MM.1S (cell line): ENCODE measurements around the gene MED7.

Experiments
- DNase-seq: peaks from one replicate; pipeline ENCODE4 v3.0.0-alpha.2; 2015
- H2AFZ ChIP-seq: fragments of 300-600 bp; sonication (generic); 2 replicates; pipeline ENCODE4 v1.6.0; 2016; ENCODE audit warnings: antibody characterized with exemption, low read length
- H3F3A ChIP-seq: fragments of 300-600 bp; sonication (generic); 2 replicates; pipeline ENCODE4 v1.6.1; 2016; ENCODE audit warnings: mild to moderate bottlenecking, antibody characterized with exemption, low read length, moderate library complexity, mixed read lengths; ENCODE audit not compliant: insufficient read depth
- H3K27ac ChIP-seq: fragments of 300-600 bp; sonication (generic); 2 replicates; pipeline ENCODE4 v1.5.1; 2016; ENCODE audit warnings: mild to moderate bottlenecking, low read length
- H3K27me3 ChIP-seq: fragments of 300-600 bp; sonication (generic); replicated peaks from 2 replicates; pipeline ENCODE4 v1.6.0; 2016; ENCODE audit warnings: low read length; ENCODE audit not compliant: insufficient read depth
- H3K36me3 ChIP-seq: fragments of 300-600 bp; sonication (generic); replicated peaks from 2 replicates; pipeline ENCODE4 v1.6.1; 2016; ENCODE audit warnings: mild to moderate bottlenecking, low read length, mixed read lengths; ENCODE audit not compliant: insufficient read depth
- H3K4me1 ChIP-seq: fragments of 300-600 bp; sonication (generic); 2 replicates; pipeline ENCODE4 v1.6.1; 2016; ENCODE audit warnings: low read length, mixed read lengths
- H3K4me2 ChIP-seq: fragments of 300-600 bp; sonication (generic); 2 replicates; pipeline ENCODE4 v1.6.0; 2016; ENCODE audit warnings: low read depth, low read length
- H3K4me3 ChIP-seq: fragments of 300-600 bp; sonication (generic); 2 replicates; pipeline ENCODE4 v1.5.1; 2016; ENCODE audit warnings: low read length, mixed read lengths
- H3K79me2 ChIP-seq: fragments of 300-600 bp; sonication (generic); 2 replicates; pipeline ENCODE4 v1.6.1; 2016; ENCODE audit warnings: mixed run types, low read length, mixed read lengths
- H3K9ac ChIP-seq: fragments of 300-600 bp; sonication (generic); 2 replicates; pipeline ENCODE4 v1.6.1; 2016; ENCODE audit warnings: low read length, mixed read lengths
- H3K9me2 ChIP-seq: fragments of 300-600 bp; sonication (generic); replicated peaks from 2 replicates; pipeline ENCODE4 v1.6.1; 2016; ENCODE audit warnings: mild to moderate bottlenecking, low read length, mixed read lengths; ENCODE audit not compliant: insufficient read depth
- H3K9me3 ChIP-seq: fragments of 300-600 bp; sonication (generic); replicated peaks from 2 replicates; pipeline ENCODE4 v1.6.1; 2016; ENCODE audit warnings: mild to moderate bottlenecking, low read length, mixed read lengths; ENCODE audit not compliant: insufficient read depth
- H4K20me1 ChIP-seq: fragments of 300-600 bp; sonication (generic); 2 replicates; pipeline ENCODE4 v1.6.1; 2016; ENCODE audit warnings: mild to moderate bottlenecking, low read length, moderate library complexity, mixed read lengths; ENCODE audit not compliant: insufficient read depth
- EZH2 ChIP-seq: fragments of 300-600 bp; sonication (generic); optimal IDR thresholded peaks from 2 replicates; pipeline ENCODE3; 2017; ENCODE audit warnings: low read depth, mild to moderate bottlenecking, antibody characterized with exemption, low read length, mixed read lengths
- EZH2phosphoT487 ChIP-seq: fragments of 300-600 bp; sonication (generic); IDR thresholded peaks from 2 replicates; pipeline ENCODE4 v1.6.1; 2018; ENCODE audit warnings: antibody characterized with exemption, low read length
- TF ChIP-seq, protein P1 (sequence below): fragments of 300-600 bp; sonication (generic); IDR thresholded peaks from 2 replicates; pipeline ENCODE4 v1.5.1; 2016; ENCODE audit warnings: antibody characterized with exemption, low read length, mixed read lengths

The MED7 gene

DNA sequence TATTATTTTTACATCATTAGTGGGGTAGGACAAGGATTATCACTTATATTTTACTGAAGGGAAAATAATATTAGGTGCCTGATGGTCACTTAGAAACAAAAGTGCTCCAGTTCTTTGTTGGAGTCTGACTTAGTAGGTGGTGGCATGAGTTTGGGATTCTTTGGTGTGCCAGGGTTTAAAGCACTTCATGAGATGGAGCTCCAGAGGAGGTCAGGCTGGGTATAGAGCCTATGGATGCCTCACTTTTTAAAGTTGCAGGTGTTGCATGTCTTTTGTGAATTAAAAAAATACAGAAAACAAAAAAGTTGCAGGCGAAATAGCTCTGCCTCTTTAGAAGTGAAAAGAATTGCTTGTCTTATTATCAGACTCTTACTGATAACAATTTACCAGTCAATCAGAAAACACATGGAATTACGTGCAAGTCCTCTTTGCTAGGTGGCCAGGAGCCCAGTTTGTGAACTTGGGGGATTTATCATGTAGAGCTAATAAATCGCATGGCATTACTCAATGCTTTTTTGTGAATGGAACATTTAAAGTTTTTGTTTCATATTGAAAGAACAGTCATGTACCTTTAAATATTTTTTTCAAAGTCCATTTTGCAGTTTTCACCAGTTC, 39.6 kb upstream of the MED7 start:
- Histone ChIP-seq H3K9me2 (no peaks in the 10 kb centered on the region), H2AFZ (no peak overlapping the region)
- no peak for TF ChIP-seq EZH2
- TF ChIP-seq EZH2phosphoT487 = no peak
- TF ChIP-seq, protein P1, sequence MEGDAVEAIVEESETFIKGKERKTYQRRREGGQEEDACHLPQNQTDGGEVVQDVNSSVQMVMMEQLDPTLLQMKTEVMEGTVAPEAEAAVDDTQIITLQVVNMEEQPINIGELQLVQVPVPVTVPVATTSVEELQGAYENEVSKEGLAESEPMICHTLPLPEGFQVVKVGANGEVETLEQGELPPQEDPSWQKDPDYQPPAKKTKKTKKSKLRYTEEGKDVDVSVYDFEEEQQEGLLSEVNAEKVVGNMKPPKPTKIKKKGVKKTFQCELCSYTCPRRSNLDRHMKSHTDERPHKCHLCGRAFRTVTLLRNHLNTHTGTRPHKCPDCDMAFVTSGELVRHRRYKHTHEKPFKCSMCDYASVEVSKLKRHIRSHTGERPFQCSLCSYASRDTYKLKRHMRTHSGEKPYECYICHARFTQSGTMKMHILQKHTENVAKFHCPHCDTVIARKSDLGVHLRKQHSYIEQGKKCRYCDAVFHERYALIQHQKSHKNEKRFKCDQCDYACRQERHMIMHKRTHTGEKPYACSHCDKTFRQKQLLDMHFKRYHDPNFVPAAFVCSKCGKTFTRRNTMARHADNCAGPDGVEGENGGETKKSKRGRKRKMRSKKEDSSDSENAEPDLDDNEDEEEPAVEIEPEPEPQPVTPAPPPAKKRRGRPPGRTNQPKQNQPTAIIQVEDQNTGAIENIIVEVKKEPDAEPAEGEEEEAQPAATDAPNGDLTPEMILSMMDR = no peak

DNA sequence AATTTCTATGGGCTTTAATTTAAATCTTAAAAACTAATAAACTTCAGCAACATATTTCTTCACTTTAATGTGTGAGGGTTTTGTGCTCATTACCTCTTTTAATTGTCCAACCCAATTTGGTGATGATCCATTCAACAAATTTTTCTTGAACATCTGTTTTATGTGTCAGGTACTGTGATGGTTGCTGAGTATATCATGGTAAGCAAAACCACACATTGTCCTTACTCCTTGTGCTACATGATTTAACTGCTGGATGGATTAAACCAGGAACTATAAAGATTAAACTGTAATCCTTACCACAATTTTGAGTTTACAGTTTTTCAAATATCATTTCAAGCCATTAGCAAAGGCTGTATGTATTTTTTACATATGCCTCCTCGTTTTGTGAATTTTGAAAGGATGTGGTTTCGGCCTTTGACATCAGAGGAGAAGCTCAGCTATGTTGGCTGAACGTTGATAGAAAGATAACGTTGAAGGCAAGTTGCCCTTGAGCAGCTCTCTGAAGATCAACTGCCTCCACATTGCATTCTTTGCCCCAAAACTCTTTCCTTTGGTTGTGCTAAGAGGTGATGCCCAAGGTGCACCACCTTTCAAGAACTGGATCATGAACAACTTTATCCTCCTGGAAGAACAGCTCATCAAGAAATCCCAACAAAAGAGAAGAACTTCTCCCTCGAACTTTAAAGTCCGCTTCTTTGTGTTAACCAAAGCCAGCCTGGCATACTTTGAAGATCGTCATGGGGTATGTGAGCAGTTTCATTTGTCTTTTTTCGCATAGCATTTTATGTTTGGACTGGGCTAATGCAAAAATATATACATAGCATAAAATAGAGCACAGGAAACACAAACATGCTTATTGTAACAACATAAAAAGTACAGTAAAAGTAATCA, 38.0 kb upstream of the MED7 start, which contains the start of gene ITK:
Gene ITK, plus strand, starts transcription at position 467 of the 891 bp plus-strand sequence. Its CDS starts 138 bp downstream, at position 605.
- H3F3A ChIP-seq = no peaks in the 10 kb centered on the region
- H4K20me1 ChIP-seq = no peaks in the 10 kb centered on the region
- H3K9ac ChIP-seq = no peak within 1 kb of the TSS
- no peaks in the 10 kb centered on the region for H3K9me3 ChIP-seq
- no peaks in the 10 kb centered on the region for H3K27me3 ChIP-seq
- TF ChIP-seq EZH2 (no peak), EZH2phosphoT487 (no peak)
- TF ChIP-seq, protein P1 = no peak
- H3K4me3 ChIP-seq = no peak within 1 kb of the TSS
- DNase-seq = no peak
- no peak within 1 kb of the TSS for H3K27ac ChIP-seq
- no peaks in the 10 kb centered on the region for H3K36me3 ChIP-seq
- no peak within 1 kb of the TSS for H3K4me2 ChIP-seq
- H3K9me2 ChIP-seq = no peaks in the 10 kb centered on the region
- no peak within 1 kb of the TSS for H2AFZ ChIP-seq
- H3K79me2 ChIP-seq = no peaks in the 10 kb centered on the region
- H3K4me1 ChIP-seq = no peaks in the 10 kb centered on the region

More for the DNA sequence above, 39.6 kb upstream of the MED7 start:
- Histone ChIP-seq H3K27me3 (no peaks in the 10 kb centered on the region), H4K20me1 (no peaks in the 10 kb centered on the region), H3K27ac (no peak overlapping the region), H3K79me2 (no peaks in the 10 kb centered on the region), H3K36me3 (no peaks in the 10 kb centered on the region), H3K4me3 (no peak overlapping the region), H3K9me3 (no peaks in the 10 kb centered on the region), H3K4me2 (no peak overlapping the region), H3F3A (no peaks in the 10 kb centered on the region), H3K9ac (no peak overlapping the region), H3K4me1 (no peaks in the 10 kb centered on the region)
- DNase-seq = no peak

DNA sequence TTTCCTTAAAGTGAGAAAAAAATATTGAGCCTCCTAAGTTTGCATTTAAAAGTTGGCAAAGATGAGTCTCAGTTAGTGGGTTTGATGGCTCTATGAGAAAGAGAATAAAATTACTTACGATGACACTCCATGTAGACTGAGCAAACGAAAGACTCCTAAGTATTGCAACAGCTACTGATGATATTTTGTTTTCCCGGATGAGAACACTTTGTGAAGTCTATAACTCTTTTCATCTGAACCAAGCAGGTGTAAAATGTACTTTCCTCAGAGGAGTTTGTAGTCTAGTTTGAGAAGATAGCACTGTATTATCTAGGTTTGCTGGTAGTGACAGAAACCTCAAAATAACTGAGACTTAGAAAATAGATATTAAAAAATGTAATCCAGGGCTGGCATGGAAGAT, 36.3 kb upstream of the MED7 start:
- Histone ChIP-seq H2AFZ (no peak overlapping the region), H3K27me3 (no peaks in the 10 kb centered on the region), H3K79me2 (no peaks in the 10 kb centered on the region), H3K27ac (no peak overlapping the region), H3F3A (no peaks in the 10 kb centered on the region), H3K9me2 (no peaks in the 10 kb centered on the region), H4K20me1 (no peaks in the 10 kb centered on the region), H3K4me3 (no peak overlapping the region), H3K36me3 (no peaks in the 10 kb centered on the region), H3K9me3 (no peaks in the 10 kb centered on the region), H3K4me2 (no peak overlapping the region), H3K9ac (no peak overlapping the region), H3K4me1 (no peaks in the 10 kb centered on the region)
- no peak for DNase-seq
- TF ChIP-seq EZH2phosphoT487 (no peak), EZH2 (no peak)
- TF ChIP-seq, protein P1 = no peak
